NCI-H128 (cell line): ENCODE measurements around the gene RFXAP.

Experiments
- DNase-seq: peaks from one replicate; lab custom pipeline; 2025; ENCODE audit not compliant: unreplicated experiment; lab: John Stamatoyannopoulos, UW

RFXAP gene

GRCh38 chr13:36862722-36863121 lies 43.7 kb downstream of the RFXAP start:
- no peak for DNase-seq

GRCh38 chr13:36865265-36865664 lies 46.2 kb downstream of the RFXAP start:
- no peak for DNase-seq

GRCh38 chr13:36866232-36866631 lies 47.2 kb downstream of the RFXAP start:
- no peak for DNase-seq

GRCh38 chr13:36870050-36870692 lies 51.1 kb downstream of the RFXAP start:
- DNase-seq = no peak

- no peak for DNase-seq
These were observed 53.6 kb downstream of the RFXAP start for GRCh38 chr13:36872621-36873020.

- no peak for DNase-seq
These were observed 56.4 kb downstream of the RFXAP start for GRCh38 chr13:36875431-36875830.

- no peak for DNase-seq
These were observed 56.9 kb downstream of the RFXAP start for GRCh38 chr13:36875961-36876360.
